ENCODE results near the gene MYO9A. TPM values are rescaled to one million over a fixed set of nuclear protein-coding genes. Genes with fewer than 3 reads are reported as not detected.
A peak's percentile ranks its signal among the peaks of the same experiment; 100 is the strongest.

Gene MYO9A
- total RNA-seq, 1 donor from 2014 or later: 111 TPM

DNA sequence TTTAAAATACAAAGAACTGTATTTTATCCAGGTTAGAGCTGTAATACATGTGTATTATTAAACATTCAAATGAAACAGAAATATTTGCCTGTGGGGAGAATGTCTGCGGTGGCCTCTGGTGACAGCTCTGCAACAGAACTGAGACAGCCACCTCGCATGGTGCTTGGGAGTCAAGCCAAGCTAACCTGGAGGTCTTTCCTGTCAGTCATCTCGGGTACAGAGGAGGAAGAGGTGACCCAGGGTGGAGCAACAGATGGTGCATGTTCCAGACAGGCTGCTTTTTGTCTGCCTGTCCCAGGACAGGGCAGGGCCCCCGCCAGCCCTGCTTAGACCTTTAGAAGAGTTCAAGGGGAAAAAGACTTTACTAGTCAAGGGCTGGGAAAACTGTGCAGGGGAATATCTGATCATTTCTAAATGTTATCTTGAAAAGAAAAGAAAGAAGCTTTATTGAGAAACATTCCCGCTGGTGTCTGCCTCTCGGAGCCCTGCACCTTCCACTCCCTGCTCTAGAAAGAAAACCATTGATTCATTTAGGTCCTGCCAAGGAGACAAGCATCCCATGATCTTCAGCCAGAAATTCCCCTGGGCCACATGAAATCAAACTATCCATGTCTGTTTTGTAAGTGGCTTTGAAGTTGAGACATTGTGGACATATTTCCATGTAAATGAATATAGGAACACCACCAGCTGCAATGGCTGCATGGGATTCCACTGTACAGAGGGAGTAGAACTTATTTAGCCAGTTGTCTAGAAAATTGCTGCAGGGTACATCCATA, 313.1 kb downstream of the MYO9A start:
- peak overlapping the region; percentile 57 for H3K27ac Mint-ChIP-seq (ENCODE audit: unreplicated experiment)
- TF ChIP-seq, protein P1, sequence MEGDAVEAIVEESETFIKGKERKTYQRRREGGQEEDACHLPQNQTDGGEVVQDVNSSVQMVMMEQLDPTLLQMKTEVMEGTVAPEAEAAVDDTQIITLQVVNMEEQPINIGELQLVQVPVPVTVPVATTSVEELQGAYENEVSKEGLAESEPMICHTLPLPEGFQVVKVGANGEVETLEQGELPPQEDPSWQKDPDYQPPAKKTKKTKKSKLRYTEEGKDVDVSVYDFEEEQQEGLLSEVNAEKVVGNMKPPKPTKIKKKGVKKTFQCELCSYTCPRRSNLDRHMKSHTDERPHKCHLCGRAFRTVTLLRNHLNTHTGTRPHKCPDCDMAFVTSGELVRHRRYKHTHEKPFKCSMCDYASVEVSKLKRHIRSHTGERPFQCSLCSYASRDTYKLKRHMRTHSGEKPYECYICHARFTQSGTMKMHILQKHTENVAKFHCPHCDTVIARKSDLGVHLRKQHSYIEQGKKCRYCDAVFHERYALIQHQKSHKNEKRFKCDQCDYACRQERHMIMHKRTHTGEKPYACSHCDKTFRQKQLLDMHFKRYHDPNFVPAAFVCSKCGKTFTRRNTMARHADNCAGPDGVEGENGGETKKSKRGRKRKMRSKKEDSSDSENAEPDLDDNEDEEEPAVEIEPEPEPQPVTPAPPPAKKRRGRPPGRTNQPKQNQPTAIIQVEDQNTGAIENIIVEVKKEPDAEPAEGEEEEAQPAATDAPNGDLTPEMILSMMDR (IDR thresholded peaks at IDR 0.05; ENCODE audit: partially characterized antibody, unreplicated experiment): no peak

DNA sequence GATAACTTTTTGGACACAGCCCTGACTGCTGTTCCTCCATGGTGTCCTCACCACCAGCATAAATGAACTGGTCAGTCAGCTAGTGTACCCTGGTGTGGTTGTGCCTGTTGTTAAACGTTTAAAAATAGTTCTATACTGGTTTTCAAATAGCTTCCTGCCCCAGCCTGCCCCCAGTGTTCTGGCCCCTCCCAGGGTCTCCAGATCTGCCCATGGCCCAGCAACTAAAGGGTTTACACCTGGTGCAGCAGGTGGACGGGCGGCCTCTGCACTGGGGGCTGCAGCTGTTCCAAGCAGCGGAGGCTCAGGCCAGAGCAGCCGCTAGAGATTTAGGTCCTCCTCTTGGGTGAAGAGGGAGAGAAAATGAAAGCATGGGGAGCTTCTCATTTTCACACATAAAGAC, 313.7 kb downstream of the MYO9A start:
- Mint-ChIP-seq H3K4me1 (ENCODE audit: low read depth, unreplicated experiment) (peaks cover 32% of the 10 kb centered on the region), H3K4me3 (ENCODE audit: unreplicated experiment) (no peak overlapping the region), H3K9me3 (ENCODE audit: unreplicated experiment) (peaks cover 5% of the 10 kb centered on the region), H3K27ac (ENCODE audit: unreplicated experiment) (no peak overlapping the region), H3K27me3 (ENCODE audit: unreplicated experiment) (peaks cover 5% of the 10 kb centered on the region), H3K36me3 (ENCODE audit: unreplicated experiment) (peaks cover 4% of the 10 kb centered on the region)
- DNase-seq: no peak
- TF ChIP-seq, protein P1 (IDR thresholded peaks at IDR 0.05; ENCODE audit: partially characterized antibody, unreplicated experiment): no peak

More for the DNA sequence above, 313.1 kb downstream of the MYO9A start:
- Mint-ChIP-seq H3K27me3 (ENCODE audit: unreplicated experiment) (peaks cover 5% of the 10 kb centered on the region), H3K36me3 (ENCODE audit: unreplicated experiment) (peaks cover 4% of the 10 kb centered on the region), H3K4me3 (ENCODE audit: unreplicated experiment) (peak overlapping the region; percentile 36), H3K4me1 (ENCODE audit: low read depth, unreplicated experiment) (peaks cover 32% of the 10 kb centered on the region), H3K9me3 (ENCODE audit: unreplicated experiment) (peaks cover 5% of the 10 kb centered on the region)
- no peak for DNase-seq

DNA sequence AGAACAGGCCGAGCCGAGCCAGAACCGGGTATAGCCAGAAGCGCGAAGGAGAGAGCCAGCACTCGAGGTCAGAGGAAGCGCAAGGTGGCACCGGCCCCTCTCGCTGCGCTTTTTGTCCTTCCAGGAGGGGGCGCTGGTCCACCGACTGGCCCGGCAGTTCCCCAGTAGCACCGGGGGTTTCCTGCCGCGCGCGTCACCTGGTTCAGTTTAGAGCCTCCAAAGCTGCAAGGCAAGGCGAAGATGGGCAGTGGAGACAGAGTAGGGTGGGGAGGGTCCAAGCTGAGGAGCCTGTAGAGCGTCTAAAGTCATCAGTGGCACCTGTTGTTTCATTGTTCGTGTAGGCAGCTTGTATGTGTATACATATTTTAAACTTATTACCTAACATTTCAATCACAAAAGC, 315.2 kb downstream of the MYO9A start:
- Mint-ChIP-seq H3K36me3 (ENCODE audit: unreplicated experiment) (peaks cover 4% of the 10 kb centered on the region), H3K4me1 (ENCODE audit: low read depth, unreplicated experiment) (peaks cover 25% of the 10 kb centered on the region), H3K4me3 (ENCODE audit: unreplicated experiment) (no peak overlapping the region), H3K27me3 (ENCODE audit: unreplicated experiment) (peaks cover 5% of the 10 kb centered on the region), H3K27ac (ENCODE audit: unreplicated experiment) (no peak overlapping the region), H3K9me3 (ENCODE audit: unreplicated experiment) (peaks cover 5% of the 10 kb centered on the region)
- no peak for DNase-seq
- TF ChIP-seq, protein P1 (IDR thresholded peaks at IDR 0.05; ENCODE audit: partially characterized antibody, unreplicated experiment): peak; percentile 54

DNA sequence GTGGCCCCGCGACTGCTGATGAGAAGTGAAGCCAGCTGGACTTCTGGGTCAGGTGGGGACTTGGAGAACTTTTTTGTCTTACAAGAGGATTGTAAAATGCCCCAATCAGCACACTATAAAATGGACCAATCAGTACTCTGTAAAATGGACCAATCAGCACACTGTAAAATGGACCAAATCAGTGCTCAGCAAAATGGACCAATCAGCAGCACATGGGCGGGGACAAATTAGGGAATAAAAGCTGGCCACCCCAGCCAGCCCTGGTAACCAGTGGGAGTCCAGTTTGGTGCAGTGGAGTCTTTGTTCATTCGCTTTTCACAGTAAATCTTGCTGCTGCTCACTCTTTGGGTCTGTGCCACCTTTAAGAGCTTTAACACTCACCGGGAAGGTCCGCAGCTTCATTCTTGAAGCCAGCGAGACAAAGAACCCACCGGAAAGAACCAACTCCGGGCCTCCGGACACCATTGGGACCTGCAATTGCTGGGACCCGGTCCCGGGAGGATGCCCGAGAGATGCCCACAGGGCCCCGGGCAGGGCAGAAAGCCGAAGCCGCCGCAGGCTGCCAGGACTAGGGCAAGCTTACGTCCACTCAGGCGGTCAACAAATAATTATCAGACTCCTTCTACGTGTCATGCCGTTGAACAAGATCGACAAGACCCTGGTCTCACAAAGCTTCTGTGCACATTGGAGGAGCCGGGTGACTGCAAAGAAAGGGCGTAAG, 315.9 kb downstream of the MYO9A start:
- TF ChIP-seq, protein P1 (IDR thresholded peaks at IDR 0.05; ENCODE audit: partially characterized antibody, unreplicated experiment): no peak
- H3K4me1 Mint-ChIP-seq (ENCODE audit: low read depth, unreplicated experiment): peaks cover 19% of the 10 kb centered on the region
- H3K27ac Mint-ChIP-seq (ENCODE audit: unreplicated experiment): peak overlapping the region; percentile 43
- no peak for DNase-seq
- H3K4me3 Mint-ChIP-seq (ENCODE audit: unreplicated experiment): no peak overlapping the region
- H3K36me3 Mint-ChIP-seq (ENCODE audit: unreplicated experiment): peaks cover 4% of the 10 kb centered on the region
- peaks cover 5% of the 10 kb centered on the region for H3K9me3 Mint-ChIP-seq (ENCODE audit: unreplicated experiment)
- peaks cover 5% of the 10 kb centered on the region for H3K27me3 Mint-ChIP-seq (ENCODE audit: unreplicated experiment)
